Mucosa of rectum (tissue), 2 donors: ENCODE results near the gene ZSCAN10.

Source experiments
- H3K27ac ChIP-seq, 2 donors: one replicate each; pipeline ENCODE4 v1.7.0; 2013; ENCODE audit warnings: inconsistent platforms in 2 of 2, low read depth in 2 of 2, low read length in 2 of 2
- H3K27me3 ChIP-seq, 2 donors: one replicate each; pipeline ENCODE4 v1.7.0; 2013; ENCODE audit warnings: low read length in 2 of 2; ENCODE audit not compliant: control insufficient read depth in 2 of 2, insufficient read depth in 2 of 2
- H3K36me3 ChIP-seq, 2 donors: one replicate each; pipeline ENCODE4 v1.7.0; 2013; ENCODE audit warnings: low read length in 2 of 2; ENCODE audit not compliant: control insufficient read depth in 2 of 2, insufficient read depth in 2 of 2
- H3K4me1 ChIP-seq, 2 donors: one replicate each; pipeline ENCODE4 v1.7.0; 2013; ENCODE audit warnings: low read length in 2 of 2, mild to moderate bottlenecking in 1 of 2; ENCODE audit not compliant: control insufficient read depth in 2 of 2, insufficient read depth in 2 of 2
- H3K4me3 ChIP-seq, 2 donors: one replicate each; pipeline ENCODE4 v1.7.0; 2013; ENCODE audit warnings: low read length in 2 of 2
- H3K9ac ChIP-seq, 2 donors: one replicate each; pipeline ENCODE4 v1.7.0; 2013; ENCODE audit warnings: low read length in 2 of 2, low read depth in 1 of 2, mild to moderate bottlenecking in 1 of 2
- H3K9me3 ChIP-seq, 2 donors: one replicate each; pipeline ENCODE4 v1.7.0; 2013; ENCODE audit warnings: low read length in 2 of 2; ENCODE audit not compliant: control insufficient read depth in 2 of 2
- donor health status: healthy.
- donor health status: Normal muscosa, but diverticular disease.

ZSCAN10 gene

DNA sequence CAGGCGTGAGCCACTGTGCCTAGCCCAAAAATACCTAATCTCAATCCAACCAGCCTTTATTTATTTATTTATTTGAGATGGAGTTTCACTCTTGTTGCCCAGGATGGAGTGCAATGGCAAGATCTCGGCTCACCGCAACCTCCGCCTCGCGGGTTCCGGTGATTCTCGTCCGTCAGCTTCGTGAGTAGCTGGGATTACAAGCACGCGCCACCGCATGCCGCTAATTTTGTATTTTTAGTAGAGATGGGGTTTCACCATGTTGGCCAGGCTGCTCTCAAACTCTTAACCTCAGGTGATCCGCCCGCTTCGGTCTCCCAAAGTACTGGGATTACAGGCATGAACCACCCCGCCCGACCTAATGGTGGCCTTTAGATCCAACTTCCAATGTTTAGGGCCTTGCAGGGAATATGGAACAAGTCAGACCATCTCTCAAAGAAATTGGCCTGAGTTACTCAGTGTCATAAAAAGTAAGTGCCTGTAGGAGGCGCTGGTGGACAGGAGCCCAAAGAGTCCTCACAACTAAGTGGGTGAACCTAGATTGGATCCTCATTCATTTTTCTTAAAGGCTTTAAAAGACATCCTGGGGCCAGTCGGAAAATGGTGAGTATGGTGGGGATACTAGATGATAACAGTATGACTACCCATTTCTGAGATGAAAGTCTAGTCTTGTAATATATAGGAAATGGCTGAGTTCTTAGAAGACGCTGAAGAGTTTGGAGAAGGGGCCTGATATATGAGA, 4.6 kb downstream of the ZSCAN10 start:
- Histone ChIP-seq H3K27ac (no peak overlapping the region), H3K4me3 (no peak overlapping the region), H3K27me3 (peaks cover 0 to 2% of the 10 kb centered on the region in 2 donors), H3K4me1 (peaks cover 0 to under 1% of the 10 kb centered on the region in 2 donors), H3K9ac (no peak overlapping the region), H3K36me3 (no peaks in the 10 kb centered on the region), H3K9me3 (no peaks in the 10 kb centered on the region)

DNA sequence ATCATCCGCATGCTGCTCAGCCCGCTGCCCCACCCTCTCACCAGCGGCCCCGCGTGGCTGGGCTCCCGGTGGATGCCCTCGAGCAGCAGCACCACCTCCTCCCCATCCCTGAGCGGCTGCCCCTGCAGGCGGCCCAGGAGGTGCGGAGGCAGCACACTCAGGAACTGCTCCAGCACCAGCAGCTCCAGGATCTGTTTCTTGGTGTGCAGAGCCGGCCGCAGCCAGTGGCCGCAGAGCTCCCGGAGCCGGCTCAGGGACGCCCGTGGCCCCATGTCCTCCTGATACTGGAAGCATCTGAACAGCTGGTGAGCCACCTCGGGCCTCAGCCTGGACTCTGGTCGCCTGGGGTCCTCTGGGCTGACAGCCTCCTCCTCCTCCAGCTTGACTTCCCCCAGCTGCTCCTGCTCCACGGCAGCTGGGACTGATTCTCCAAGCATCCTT, 6.6 kb downstream of the ZSCAN10 start:
- no peak overlapping the region for H3K4me3 ChIP-seq
- H3K9me3 ChIP-seq, result no peaks in the 10 kb centered on the region
- H3K27ac ChIP-seq, result no peak overlapping the region
- H3K36me3 ChIP-seq, result no peaks in the 10 kb centered on the region
- peaks cover 0 to 3% of the 10 kb centered on the region in 2 donors for H3K4me1 ChIP-seq
- H3K9ac ChIP-seq, result no peak overlapping the region
- peaks cover 0 to 2% of the 10 kb centered on the region in 2 donors for H3K27me3 ChIP-seq

DNA sequence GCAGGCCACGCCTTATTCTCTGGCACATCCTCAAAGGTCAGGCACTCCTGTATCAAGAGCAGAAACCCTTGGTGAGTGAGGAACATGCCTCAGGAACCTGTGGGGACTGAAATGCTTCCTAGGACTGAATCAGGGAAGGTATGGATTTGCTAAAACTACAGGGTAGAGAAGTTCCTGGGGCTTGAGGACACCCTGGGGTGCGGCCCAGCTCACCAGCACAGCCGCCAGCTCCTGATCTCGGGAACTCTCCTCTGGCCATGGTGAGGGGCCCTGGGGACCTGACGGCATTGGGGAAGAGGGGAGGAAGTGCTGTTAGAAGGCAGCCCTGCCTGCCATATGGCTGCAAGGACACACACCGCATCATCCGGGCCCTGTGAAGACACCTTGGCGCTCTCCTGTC, 7.5 kb downstream of the ZSCAN10 start:
- Histone ChIP-seq H3K9me3 (no peaks in the 10 kb centered on the region), H3K36me3 (no peaks in the 10 kb centered on the region), H3K9ac (no peak overlapping the region), H3K27me3 (peaks cover 0 to 2% of the 10 kb centered on the region in 2 donors), H3K4me3 (no peak overlapping the region), H3K27ac (no peak overlapping the region), H3K4me1 (peaks cover 0 to 10% of the 10 kb centered on the region in 2 donors)

DNA sequence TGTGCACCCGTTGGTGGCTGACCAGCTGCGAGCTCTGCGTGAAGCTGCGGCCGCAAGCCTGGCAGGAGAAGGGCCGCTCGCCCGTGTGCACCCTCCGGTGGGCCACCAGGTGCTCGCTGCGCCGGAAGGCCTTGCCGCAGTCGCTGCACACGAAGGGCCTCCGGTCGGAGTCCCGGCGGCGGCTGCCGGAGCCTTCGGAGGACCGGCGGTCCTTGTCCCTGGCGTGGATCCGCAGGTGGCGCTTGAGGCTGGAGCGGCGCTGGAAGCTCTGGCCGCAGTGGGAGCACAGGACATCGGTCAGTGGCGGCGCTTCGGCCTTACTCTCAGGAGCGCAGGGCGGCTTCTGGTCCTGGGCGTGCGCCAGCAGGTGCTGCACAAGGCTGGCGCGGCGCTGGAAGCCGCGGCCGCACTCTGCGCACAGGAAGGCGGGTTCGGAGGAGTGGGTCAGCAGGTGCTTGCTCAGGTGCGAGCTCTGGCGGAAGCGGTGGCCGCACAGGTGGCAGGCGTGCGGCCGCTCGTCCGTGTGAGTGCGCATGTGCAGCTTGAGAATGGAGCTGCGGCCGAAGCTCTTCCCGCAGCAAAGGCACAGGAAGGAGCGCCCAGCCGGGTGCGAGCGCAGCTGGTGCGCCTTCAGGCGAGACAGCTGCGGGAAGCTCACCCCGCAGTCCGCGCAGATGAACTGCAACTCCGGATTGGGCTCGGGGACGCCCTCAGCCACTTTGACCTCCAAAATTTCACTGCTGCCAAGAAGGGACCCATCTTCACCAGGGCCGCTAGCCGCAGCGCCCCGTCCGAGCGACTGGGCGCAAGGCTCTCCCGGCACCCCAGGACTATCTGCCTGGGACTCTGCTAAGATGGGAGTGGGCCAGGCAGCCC, 9.1 kb downstream of the ZSCAN10 start:
- no peaks in the 10 kb centered on the region for H3K9me3 ChIP-seq
- H3K36me3 ChIP-seq, result no peaks in the 10 kb centered on the region
- H3K27me3 ChIP-seq, result peaks cover 0 to 2% of the 10 kb centered on the region in 2 donors
- no peak overlapping the region for H3K9ac ChIP-seq
- H3K27ac ChIP-seq, result no peak overlapping the region
- no peak overlapping the region for H3K4me3 ChIP-seq
- H3K4me1 ChIP-seq, result peaks cover 0 to 13% of the 10 kb centered on the region in 2 donors

DNA sequence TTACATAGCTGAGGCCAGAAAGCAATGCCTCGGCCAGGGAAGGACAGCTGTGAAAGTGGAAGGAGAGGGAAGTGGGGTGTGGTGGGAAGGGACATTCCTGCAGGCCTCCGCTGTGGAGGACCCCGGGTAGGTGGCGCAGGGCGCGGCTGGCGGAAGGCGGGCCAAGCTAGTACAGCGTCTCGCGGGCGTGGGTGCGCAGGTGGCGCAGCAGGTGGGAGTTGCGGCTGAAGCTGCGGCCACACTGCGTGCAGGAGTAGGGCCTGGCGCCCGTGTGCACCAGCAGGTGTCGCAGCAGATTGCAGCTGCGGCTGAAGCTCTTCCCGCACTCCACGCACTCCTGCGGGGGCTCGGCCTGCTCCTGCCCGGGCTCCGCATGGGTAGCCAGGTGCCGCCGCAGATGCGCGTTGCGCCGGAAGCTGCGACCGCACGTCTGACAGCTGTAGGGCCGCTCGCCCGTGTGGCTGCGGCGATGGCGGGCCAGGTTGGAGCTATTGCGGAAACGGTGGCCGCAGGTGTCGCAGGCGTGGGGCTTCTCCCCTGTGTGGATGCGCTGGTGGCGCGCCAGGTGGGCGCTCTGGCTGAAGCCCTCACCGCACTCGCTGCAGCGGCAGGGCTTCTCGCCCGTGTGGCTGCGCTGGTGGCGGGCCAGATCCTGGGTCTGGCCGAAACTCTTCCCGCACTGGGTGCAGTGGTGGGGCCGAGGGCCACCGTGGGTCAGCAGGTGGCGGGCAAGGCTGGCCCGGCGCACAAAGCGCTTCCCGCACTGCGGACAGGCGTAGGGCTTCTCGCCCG, 10.0 kb downstream of the ZSCAN10 start:
- Histone ChIP-seq H3K27me3 (peaks cover 0 to 2% of the 10 kb centered on the region in 2 donors), H3K4me1 (peaks cover 0 to 13% of the 10 kb centered on the region in 2 donors), H3K9ac (no peak overlapping the region), H3K36me3 (no peaks in the 10 kb centered on the region), H3K27ac (no peak overlapping the region), H3K9me3 (no peaks in the 10 kb centered on the region), H3K4me3 (no peak overlapping the region)

DNA sequence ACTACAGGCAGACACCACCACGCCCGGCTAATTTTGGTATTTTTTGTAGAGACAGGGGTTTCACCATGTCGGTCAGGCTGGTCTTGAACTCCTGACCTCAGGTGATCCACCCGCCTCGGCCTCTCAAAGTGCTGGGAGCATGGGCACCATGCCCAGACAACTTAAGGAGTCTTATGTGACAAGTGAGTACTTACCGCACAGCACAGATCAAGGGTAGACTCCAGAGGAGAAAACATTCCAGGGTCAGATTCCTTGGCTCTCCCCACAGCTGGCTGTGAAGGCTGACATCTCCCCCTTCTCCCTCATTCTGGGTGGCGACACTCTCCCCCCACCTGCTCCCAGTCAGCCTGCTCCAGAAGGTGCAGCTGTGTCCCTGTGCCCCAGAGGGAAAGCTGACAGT, 10.6 kb downstream of the ZSCAN10 start:
- Histone ChIP-seq H3K9ac (no peak overlapping the region), H3K4me3 (no peak overlapping the region), H3K9me3 (no peaks in the 10 kb centered on the region), H3K27ac (no peak overlapping the region), H3K4me1 (peaks cover 0 to 13% of the 10 kb centered on the region in 2 donors), H3K27me3 (peaks cover 0 to 2% of the 10 kb centered on the region in 2 donors), H3K36me3 (no peaks in the 10 kb centered on the region)

DNA sequence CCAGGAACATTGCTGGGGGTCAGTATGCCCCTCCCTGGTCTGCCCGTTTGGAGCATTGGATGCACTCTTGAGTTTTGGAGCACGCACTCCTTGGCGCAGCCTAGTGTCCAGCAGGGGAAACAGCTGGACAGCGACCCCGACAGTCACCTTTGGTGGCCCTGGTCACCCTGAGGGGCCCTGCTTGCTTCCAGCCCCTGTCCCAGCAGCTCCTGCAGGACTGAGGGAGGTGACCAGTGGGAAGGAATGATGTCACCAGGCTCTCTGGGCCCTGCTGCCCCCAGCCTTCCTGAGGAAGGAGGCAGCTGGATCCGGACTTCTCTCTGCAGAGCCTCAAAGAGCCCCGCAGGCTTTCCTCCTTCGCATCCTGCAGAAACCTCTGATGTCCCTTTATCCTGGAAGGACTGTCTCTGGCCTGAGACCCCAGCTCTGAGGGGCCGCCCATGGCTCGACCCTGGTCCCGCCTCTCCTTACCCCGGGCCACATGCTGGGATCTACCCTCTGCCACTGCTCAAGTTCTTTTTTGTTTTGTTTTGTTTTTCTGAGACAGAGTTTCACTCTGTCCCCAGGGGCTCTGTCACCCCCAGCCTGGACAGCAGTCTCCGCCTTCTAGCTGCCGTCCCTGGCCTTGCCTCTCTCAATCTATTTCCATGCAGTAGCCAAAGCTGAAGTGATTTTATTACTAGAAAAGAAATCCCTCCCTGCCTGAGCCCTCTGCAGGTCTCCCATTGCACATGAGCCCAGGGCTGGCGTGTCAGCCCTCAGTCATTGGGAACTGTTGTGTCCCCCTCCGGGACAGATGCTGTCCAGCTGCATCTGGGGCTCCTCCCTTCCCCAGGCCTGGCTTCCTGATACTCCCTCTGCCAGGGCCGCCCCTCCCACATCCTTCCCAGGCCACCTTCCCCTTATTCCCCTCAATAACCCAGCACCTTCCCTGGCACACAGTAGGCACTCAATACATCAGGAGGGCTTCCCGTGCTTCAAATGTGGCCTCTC, 11.6 kb downstream of the ZSCAN10 start:
- H3K36me3 ChIP-seq, result no peaks in the 10 kb centered on the region
- H3K9me3 ChIP-seq, result no peaks in the 10 kb centered on the region
- peaks cover 0 to 2% of the 10 kb centered on the region in 2 donors for H3K27me3 ChIP-seq
- peak overlapping the region; percentile 21 to 31 for H3K4me3 ChIP-seq
- peak overlapping the region in 1 of 2 donors; percentile 32 for H3K9ac ChIP-seq
- H3K27ac ChIP-seq, result peak overlapping the region in 1 of 2 donors; percentile 58
- peaks cover 0 to 13% of the 10 kb centered on the region in 2 donors for H3K4me1 ChIP-seq

DNA sequence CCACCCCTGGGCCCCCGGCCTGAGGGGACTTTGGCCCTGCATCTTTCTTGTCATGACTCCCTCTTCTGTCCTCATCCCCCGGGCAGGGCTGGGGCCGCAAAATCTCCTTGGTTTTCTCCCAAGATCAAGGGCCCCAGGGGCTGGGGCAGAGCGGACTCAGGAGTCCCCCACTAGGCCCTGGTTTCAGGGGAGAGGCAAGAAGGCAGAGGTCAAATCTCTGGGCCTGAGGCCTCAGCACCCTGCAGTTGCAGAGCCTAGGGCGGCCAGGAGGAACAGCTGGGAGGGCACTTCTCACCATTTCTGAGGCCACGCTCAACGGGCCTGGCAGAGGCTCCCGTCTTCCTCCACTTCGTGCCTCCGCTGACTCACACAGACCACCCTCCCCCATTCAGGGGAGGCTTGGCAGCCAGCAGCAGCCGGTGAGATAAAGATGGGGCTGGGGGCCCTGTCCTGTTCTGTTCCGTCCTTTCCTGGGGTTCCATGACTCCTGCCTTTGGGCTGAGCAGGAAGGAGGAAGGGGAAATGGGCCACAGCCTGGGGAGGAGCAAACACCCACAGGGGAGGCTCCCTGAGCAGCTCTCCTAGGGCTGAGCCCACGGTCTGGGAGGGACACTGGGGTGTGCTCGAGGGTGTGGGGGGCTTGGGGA, 12.4 kb downstream of the ZSCAN10 start:
- H3K4me1 ChIP-seq, result peaks cover 0 to 13% of the 10 kb centered on the region in 2 donors

More for the DNA sequence above, 12.4 kb downstream of the ZSCAN10 start:
- Histone ChIP-seq H3K27me3 (peaks cover 0 to 2% of the 10 kb centered on the region in 2 donors), H3K4me3 (peak overlapping the region; percentile 21 to 31), H3K9me3 (no peaks in the 10 kb centered on the region), H3K36me3 (no peaks in the 10 kb centered on the region), H3K9ac (peak overlapping the region in 1 of 2 donors; percentile 32), H3K27ac (peak overlapping the region in 1 of 2 donors; percentile 58)
